IMR-90 (cell line): ENCODE measurements around the gene WDR76. TPM values are rescaled to one million over a fixed set of nuclear protein-coding genes. Genes with fewer than 3 reads are reported as not detected.

Source experiments
- ATAC-seq: fragments of 200-7000 bp; cut with Tn5 transposase; 2 replicates; pipeline ENCODE4 v1.9.1; 2020; ENCODE audit warnings: low read depth, mild to moderate bottlenecking, moderate library complexity
- BruUV-seq: library from RNA; stranded (reverse); fragments of 400-500 nt; replicated peaks from 2 replicates; lab custom pipeline; 2021; lab: Mats Ljungman, UMichigan
- CTCF ChIA-PET: fragments of 300-600 bp; formaldehyde crosslinking; extraction: SDS; loops from one replicate; lab custom pipeline; 2021; ENCODE audit warnings: antibody characterized with exemption; lab: Yijun Ruan, JAX
- POLR2A ChIA-PET: fragments of 300-600 bp; sonication (Branson Sonifier 250); formaldehyde crosslinking; loops from one replicate; lab custom pipeline; 2022; ENCODE audit warnings: antibody characterized with exemption; ENCODE audit not compliant: unreplicated experiment; lab: Charles Lee
- DNase-seq: peaks from one replicate; pipeline ENCODE4 v3.0.0; 2013
- H2AFZ ChIP-seq: replicated peaks from 2 replicates; pipeline ENCODE3; 2013; ENCODE audit warnings: low read length, mild to moderate bottlenecking; ENCODE audit not compliant: poor library complexity
- H2AK5ac ChIP-seq: 2 replicates; pipeline ENCODE4 v1.6.1; 2013; ENCODE audit warnings: low read depth, low read length, inconsistent platforms
- H2AK9ac ChIP-seq: replicated peaks from 2 replicates; pipeline ENCODE3; 2013; ENCODE audit warnings: mild to moderate bottlenecking, low read depth, low read length, moderate library complexity; ENCODE audit not compliant: poor library complexity
- H2BK120ac ChIP-seq: 2 replicates; pipeline ENCODE4 v1.6.1; 2013; ENCODE audit warnings: low read depth, low read length, inconsistent platforms
- H2BK15ac ChIP-seq: 3 replicates; pipeline ENCODE4 v1.6.1; 2013; ENCODE audit warnings: low read depth, low read length, inconsistent platforms
- H2BK20ac ChIP-seq: 2 replicates; pipeline ENCODE4 v1.6.1; 2013; ENCODE audit warnings: low read depth, mild to moderate bottlenecking, inconsistent platforms, low read length, moderate library complexity
- H2BK5ac ChIP-seq: 2 replicates; pipeline ENCODE4 v1.6.1; 2013; ENCODE audit warnings: mild to moderate bottlenecking, low read depth, low read length, inconsistent platforms; ENCODE audit not compliant: poor library complexity, severe bottlenecking
- H3K14ac ChIP-seq: replicated peaks from 2 replicates; pipeline ENCODE4 v1.6.1; 2013; ENCODE audit warnings: low read depth, low read length, inconsistent platforms
- H3K18ac ChIP-seq: 2 replicates; pipeline ENCODE4 v1.6.1; 2013; ENCODE audit warnings: low read depth, low read length, control low read depth
- H3K23ac ChIP-seq: 2 replicates; pipeline ENCODE4 v1.6.1; 2013; ENCODE audit warnings: low read depth, low read length, inconsistent platforms
- H3K27ac ChIP-seq: 2 replicates; pipeline ENCODE4 v1.5.1; 2013; ENCODE audit warnings: mild to moderate bottlenecking, control low read depth, low read length; ENCODE audit not compliant: insufficient read depth
- H3K27me3 ChIP-seq: 2 replicates; pipeline ENCODE4 v1.6.1; 2013; ENCODE audit warnings: low read length; ENCODE audit not compliant: control insufficient read depth, insufficient read depth
- H3K36me3 ChIP-seq: 2 replicates; pipeline ENCODE4 v1.6.1; 2013; ENCODE audit warnings: low read length, mixed read lengths; ENCODE audit not compliant: control insufficient read depth, insufficient read depth
- H3K4ac ChIP-seq: 2 replicates; pipeline ENCODE4 v1.6.1; 2013; ENCODE audit warnings: low read depth, low read length, inconsistent platforms
- H3K4me1 ChIP-seq: 2 replicates; pipeline ENCODE4 v1.6.1; 2013; ENCODE audit warnings: low read length, mixed read lengths; ENCODE audit not compliant: control insufficient read depth, insufficient read depth
- H3K4me2 ChIP-seq: 2 replicates; pipeline ENCODE4 v1.6.1; 2013; ENCODE audit warnings: low read depth, mild to moderate bottlenecking, control low read depth, low read length, moderate library complexity
- H3K4me3 ChIP-seq: 2 replicates; pipeline ENCODE4 v1.5.1; 2013; ENCODE audit warnings: low read depth, mild to moderate bottlenecking, control low read depth, low read length, moderate library complexity; ENCODE audit not compliant: insufficient read depth
- H3K56ac ChIP-seq: 2 replicates; pipeline ENCODE4 v1.6.1; 2013; ENCODE audit warnings: low read length, inconsistent platforms; ENCODE audit not compliant: insufficient read depth; ENCODE audit errors: extremely low read depth
- H3K79me1 ChIP-seq, 2 experiments: 2 replicates each; pipeline ENCODE4 v1.6.1; 2013; ENCODE audit warnings: low read length in 2 of 2, inconsistent platforms in 1 of 2, low read depth in 1 of 2
- H3K9ac ChIP-seq: 2 replicates; pipeline ENCODE4 v1.6.1; 2013; ENCODE audit warnings: low read depth, low read length, control low read depth
- H3K9me1 ChIP-seq: 2 replicates; pipeline ENCODE4 v1.6.1; 2013; ENCODE audit warnings: low read length, inconsistent platforms; ENCODE audit not compliant: insufficient read depth
- H3K9me3 ChIP-seq: 2 replicates; pipeline ENCODE4 v1.6.1; 2013; ENCODE audit warnings: low read length; ENCODE audit not compliant: control insufficient read depth, insufficient read depth
- H4K20me1 ChIP-seq: 2 replicates; pipeline ENCODE4 v1.6.1; 2013; ENCODE audit warnings: low read length, inconsistent platforms; ENCODE audit not compliant: insufficient read depth
- H4K5ac ChIP-seq: 2 replicates; pipeline ENCODE4 v1.6.1; 2013; ENCODE audit warnings: mild to moderate bottlenecking, low read depth, low read length, control low read depth
- H4K8ac ChIP-seq, 2 experiments: 2 replicates each; pipeline ENCODE4 v1.6.1; 2013; ENCODE audit warnings: low read depth in 2 of 2, low read length in 2 of 2, control low read depth in 1 of 2, inconsistent platforms in 1 of 2
- H4K91ac ChIP-seq: 2 replicates; pipeline ENCODE4 v1.6.1; 2013; ENCODE audit warnings: low read depth, low read length, inconsistent platforms; ENCODE audit not compliant: insufficient read depth
- CHD1 ChIP-seq: IDR thresholded peaks from 2 replicates; pipeline ENCODE4 v1.6.1; 2012; ENCODE audit warnings: low read depth, low read length, improper control_type of control experiment
- MAFK ChIP-seq: IDR thresholded peaks from 2 replicates; pipeline ENCODE4 v1.6.1; 2012; ENCODE audit warnings: low read depth, low read length, improper control_type of control experiment
- MXI1 ChIP-seq: IDR thresholded peaks from 2 replicates; pipeline ENCODE4 v1.6.1; 2012; ENCODE audit warnings: low read depth, mild to moderate bottlenecking, low read length, moderate library complexity, borderline replicate concordance
- NFE2L2 ChIP-seq: fragments of 150-350 bp; IDR thresholded peaks from 2 replicates; pipeline ENCODE4 v1.6.1; 2016; ENCODE audit warnings: low read depth, mild to moderate bottlenecking, low read length
- RCOR1 ChIP-seq: IDR thresholded peaks from 2 replicates; pipeline ENCODE4 v1.6.1; 2012; ENCODE audit warnings: mild to moderate bottlenecking, low read length, improper control_type of control experiment; ENCODE audit not compliant: insufficient replicate concordance
- SMC3 ChIP-seq: fragments of 150-350 bp; IDR thresholded peaks from 2 replicates; pipeline ENCODE4 v1.6.1; 2016; ENCODE audit warnings: low read depth, mild to moderate bottlenecking, antibody characterized with exemption, low read length, moderate library complexity
- WGBS, 2 experiments: methylation state at CpG; one replicate each; pipeline versions ENCODE4 v1.1.5 to v1.1.7; 2013; ENCODE audit warnings: missing lambda C conversion rate in 2 of 2; ENCODE audit not compliant: insufficient read length in 1 of 2; ENCODE audit errors: extremely low coverage in 2 of 2; 5-methylcytosine and 5-hydroxymethylcytosine counted together
- dilution Hi-C: fragments of 300-500 bp; cut with HindIII; formaldehyde crosslinking; loops from one replicate; pipeline ENCODE4 v1.14.3; 2018; ENCODE audit warnings: low sequenced_read_pairs; ENCODE audit not compliant: unreplicated experiment
- in situ Hi-C: fragments of 300-500 bp; cut with MboI; formaldehyde crosslinking; loops from 3 replicates; pipeline ENCODE4 v1.14.3; 2019; ENCODE audit warnings: low sequenced_read_pairs, inconsistent platforms, mixed read lengths
- intact Hi-C: fragments of 100-400 bp; cut with micrococcal nuclease; formaldehyde crosslinking; loops from 2 replicates; pipeline ENCODE4 v1.10.0; 2022
- polyA plus RNA-seq, 3 experiments: library from polyadenylated mRNA; depleted of rRNA; stranded (reverse); fragments of >200 nt; gene quantifications; 2 replicates each; pipeline ENCODE4 v1.2.3, GENCODE V29; 2012; ENCODE audit warnings: low replicate concordance in 1 of 3
- total RNA-seq: library from RNA; depleted of rRNA; stranded (reverse); fragments of >200 nt; gene quantifications from 2 replicates; pipeline ENCODE4 v1.2.3, GENCODE V29; 2012
- TF ChIP-seq, protein P1 (sequence below): fragments of 150-350 bp; IDR thresholded peaks from 2 replicates; pipeline ENCODE4 v1.6.1; 2017; ENCODE audit warnings: mild to moderate bottlenecking, antibody characterized with exemption, low read length, low read depth
- TF ChIP-seq, protein P2 (sequence below): conservative IDR thresholded peaks from 2 replicates; pipeline ENCODE4 v1.5.1; 2012; ENCODE audit warnings: mild to moderate bottlenecking, low read depth, low read length, improper control_type of control experiment
- TF ChIP-seq, protein P3 (sequence below): fragments of 150-350 bp; IDR thresholded peaks from 2 replicates; pipeline ENCODE4 v1.6.1; 2016; ENCODE audit warnings: low read depth, mild to moderate bottlenecking, low read length, moderate library complexity, borderline replicate concordance

Gene WDR76
- total and polyA plus RNA-seq, 2 of the 4 experiments (the other 2 are of a cell fraction), result 4.8 to 25.8 TPM

DNA sequence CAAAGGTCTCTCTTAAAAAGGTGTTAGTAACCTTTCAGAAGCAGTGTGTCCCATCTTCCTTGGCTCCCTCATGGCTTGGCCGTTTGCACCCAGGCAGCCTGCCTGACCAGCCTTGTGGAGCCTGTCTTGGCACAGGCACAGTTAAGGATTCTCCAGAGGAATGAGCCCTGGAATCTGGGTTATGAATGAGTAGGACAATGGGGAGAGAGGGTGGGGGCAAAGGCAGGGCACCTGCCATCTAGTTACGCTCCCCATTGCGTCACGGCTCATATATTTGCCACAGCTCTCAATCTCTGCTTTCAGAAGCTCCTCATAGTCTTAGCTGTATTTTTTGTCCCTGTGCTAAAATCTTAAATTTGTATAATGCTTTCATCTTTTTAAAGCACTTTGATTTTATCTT, 50.6 kb downstream of the WDR76 start:
- Histone ChIP-seq H3K9ac (no peak overlapping the region), H3K27ac (no peak overlapping the region), H2AFZ (no peak overlapping the region), H3K9me3 (no peaks in the 10 kb centered on the region), H3K18ac (no peak overlapping the region), H3K9me1 (no peaks in the 10 kb centered on the region; the same call in 1 of the 2 replicates), H3K56ac (no peak overlapping the region), H3K14ac (no peak overlapping the region), H2BK15ac (no peak overlapping the region), H2BK5ac (no peak overlapping the region), H2BK20ac (no peak overlapping the region), H2BK120ac (no peak overlapping the region), H3K79me1 (peaks cover 0 to 3% of the 10 kb centered on the region in 2 experiments; a peak in 1 of 4 replicates), H3K4me2 (no peak overlapping the region), H2AK5ac (no peak overlapping the region), H2AK9ac (no peak overlapping the region), H4K91ac (no peak overlapping the region), H3K36me3 (peaks cover 5% of the 10 kb centered on the region; the same call in 1 of the 2 replicates), H3K23ac (no peak overlapping the region), H4K20me1 (no peaks in the 10 kb centered on the region; the same call in 1 of the 2 replicates), H3K4me3 (no peak overlapping the region), H4K5ac (no peak overlapping the region), H4K8ac (no peak overlapping the region), H3K4ac (no peak overlapping the region), H3K4me1 (no peaks in the 10 kb centered on the region), H3K27me3 (no peaks in the 10 kb centered on the region)
- ATAC-seq (no peak), DNase-seq (no peak)
- dilution Hi-C loops (no loop called here), intact Hi-C loops (loop anchor here (10.0 kb wide), 1 partner anchor 657 kb away; the partner anchor contains the start of gene EIF3J), in situ Hi-C loops (loop anchor here (10.0 kb wide), 1 partner anchor 627 kb away; no protein-coding TSS in a partner anchor)
- BruUV-seq, result no TSS peak
- ChIA-PET POLR2A (no interaction called here), CTCF (no interaction called here)
- 100% methylated on average over 1 of the region's 4 CpGs; no CpG with 5 or more reads in 1 of the 2 experiments for WGBS, 2 experiments
- TF ChIP-seq NFE2L2 (no peak), MAFK (no peak), RCOR1 (no peak), SMC3 (no peak), MXI1 (no peak), CHD1 (no peak)
- TF ChIP-seq, protein P1, sequence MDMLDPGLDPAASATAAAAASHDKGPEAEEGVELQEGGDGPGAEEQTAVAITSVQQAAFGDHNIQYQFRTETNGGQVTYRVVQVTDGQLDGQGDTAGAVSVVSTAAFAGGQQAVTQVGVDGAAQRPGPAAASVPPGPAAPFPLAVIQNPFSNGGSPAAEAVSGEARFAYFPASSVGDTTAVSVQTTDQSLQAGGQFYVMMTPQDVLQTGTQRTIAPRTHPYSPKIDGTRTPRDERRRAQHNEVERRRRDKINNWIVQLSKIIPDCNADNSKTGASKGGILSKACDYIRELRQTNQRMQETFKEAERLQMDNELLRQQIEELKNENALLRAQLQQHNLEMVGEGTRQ, result no peak
- TF ChIP-seq, protein P2, sequence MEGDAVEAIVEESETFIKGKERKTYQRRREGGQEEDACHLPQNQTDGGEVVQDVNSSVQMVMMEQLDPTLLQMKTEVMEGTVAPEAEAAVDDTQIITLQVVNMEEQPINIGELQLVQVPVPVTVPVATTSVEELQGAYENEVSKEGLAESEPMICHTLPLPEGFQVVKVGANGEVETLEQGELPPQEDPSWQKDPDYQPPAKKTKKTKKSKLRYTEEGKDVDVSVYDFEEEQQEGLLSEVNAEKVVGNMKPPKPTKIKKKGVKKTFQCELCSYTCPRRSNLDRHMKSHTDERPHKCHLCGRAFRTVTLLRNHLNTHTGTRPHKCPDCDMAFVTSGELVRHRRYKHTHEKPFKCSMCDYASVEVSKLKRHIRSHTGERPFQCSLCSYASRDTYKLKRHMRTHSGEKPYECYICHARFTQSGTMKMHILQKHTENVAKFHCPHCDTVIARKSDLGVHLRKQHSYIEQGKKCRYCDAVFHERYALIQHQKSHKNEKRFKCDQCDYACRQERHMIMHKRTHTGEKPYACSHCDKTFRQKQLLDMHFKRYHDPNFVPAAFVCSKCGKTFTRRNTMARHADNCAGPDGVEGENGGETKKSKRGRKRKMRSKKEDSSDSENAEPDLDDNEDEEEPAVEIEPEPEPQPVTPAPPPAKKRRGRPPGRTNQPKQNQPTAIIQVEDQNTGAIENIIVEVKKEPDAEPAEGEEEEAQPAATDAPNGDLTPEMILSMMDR, result no peak
- TF ChIP-seq, protein P3, sequence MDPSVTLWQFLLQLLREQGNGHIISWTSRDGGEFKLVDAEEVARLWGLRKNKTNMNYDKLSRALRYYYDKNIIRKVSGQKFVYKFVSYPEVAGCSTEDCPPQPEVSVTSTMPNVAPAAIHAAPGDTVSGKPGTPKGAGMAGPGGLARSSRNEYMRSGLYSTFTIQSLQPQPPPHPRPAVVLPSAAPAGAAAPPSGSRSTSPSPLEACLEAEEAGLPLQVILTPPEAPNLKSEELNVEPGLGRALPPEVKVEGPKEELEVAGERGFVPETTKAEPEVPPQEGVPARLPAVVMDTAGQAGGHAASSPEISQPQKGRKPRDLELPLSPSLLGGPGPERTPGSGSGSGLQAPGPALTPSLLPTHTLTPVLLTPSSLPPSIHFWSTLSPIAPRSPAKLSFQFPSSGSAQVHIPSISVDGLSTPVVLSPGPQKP, result no peak
